Activated naive CD4-positive, alpha-beta T cell treated with anti-CD3 and anti-CD28 coated beads, Interleukin-2, amount 10 ng/mL, durations not matched to agents 7 days and 5 days (primary cell): Measurements from ENCODE around the gene CDSN.
"Not testable (repeated sequence)": the region's sequence is repeated elsewhere in the genome, so short reads cannot be mapped to it uniquely, and the experiment has no call there.

Source experiments
- CTCF ChIA-PET: fragments of 350-600 bp; sonication (Branson Sonifier 250); formaldehyde crosslinking; loops from one replicate; lab custom pipeline; 2021; ENCODE audit warnings: antibody characterized with exemption; lab: Charles Lee
- DNase-seq: peaks from one replicate; pipeline ENCODE4 v3.0.0-alpha.2; 2020
- H3K27ac Mint-ChIP-seq: one replicate; pipeline ENCODE4 v1.8.0; 2021; ENCODE audit warnings: mild to moderate bottlenecking, moderate library complexity, mixed read lengths
- H3K27me3 Mint-ChIP-seq: one replicate; pipeline ENCODE4 v1.8.0; 2021; ENCODE audit warnings: mild to moderate bottlenecking, mixed read lengths
- H3K36me3 Mint-ChIP-seq: one replicate; pipeline ENCODE4 v1.8.0; 2021; ENCODE audit warnings: mixed read lengths
- H3K4me1 Mint-ChIP-seq: one replicate; pipeline ENCODE4 v1.8.0; 2021; ENCODE audit warnings: mixed read lengths
- H3K4me3 Mint-ChIP-seq: one replicate; pipeline ENCODE4 v1.8.0; 2021; ENCODE audit warnings: mild to moderate bottlenecking, moderate library complexity, mixed read lengths
- H3K9me3 Mint-ChIP-seq: one replicate; pipeline ENCODE4 v1.8.0; 2021; ENCODE audit warnings: mixed read lengths

Gene CDSN

GRCh38 chr6:31079656-31080261 is 40.5 kb downstream of the CDSN start:
- Mint-ChIP-seq H3K9me3 (no peaks in the 10 kb centered on the region), H3K27me3 (peaks cover 52% of the 10 kb centered on the region), H3K4me3 (no peak overlapping the region), H3K27ac (no peak overlapping the region), H3K36me3 (no peaks in the 10 kb centered on the region), H3K4me1 (peaks cover 8% of the 10 kb centered on the region)
- CTCF ChIA-PET, result interaction anchor here (0.7 to 11.7 kb wide), 37 partner anchors 8 to 595 kb away, joined by 3 to 202 read pairs (median 4); partner anchors contain the start of genes GTF2H4, MUCL3 and VARS2
- peak; percentile 82 for DNase-seq

GRCh38 chr6:31076611-31077010 is 43.6 kb downstream of the CDSN start:
- H3K9me3 Mint-ChIP-seq, result no peaks in the 10 kb centered on the region
- H3K36me3 Mint-ChIP-seq, result no peaks in the 10 kb centered on the region
- CTCF ChIA-PET, result interaction anchor here (1.7 to 11.7 kb wide), 2 partner anchors 10 to 160 kb away, joined by 6 to 202 read pairs; partner anchors contain the start of gene VARS2
- no peak overlapping the region for H3K4me3 Mint-ChIP-seq
- peaks cover 8% of the 10 kb centered on the region for H3K4me1 Mint-ChIP-seq
- no peak overlapping the region for H3K27ac Mint-ChIP-seq
- DNase-seq, result no peak
- H3K27me3 Mint-ChIP-seq, result peaks cover 35% of the 10 kb centered on the region

GRCh38 chr6:31075528-31075927 is 44.7 kb downstream of the CDSN start:
- DNase-seq, result no peak
- peaks cover 8% of the 10 kb centered on the region for H3K4me1 Mint-ChIP-seq
- H3K9me3 Mint-ChIP-seq, result no peaks in the 10 kb centered on the region
- CTCF ChIA-PET, result no interaction called here
- H3K36me3 Mint-ChIP-seq, result no peaks in the 10 kb centered on the region
- peaks cover 29% of the 10 kb centered on the region for H3K27me3 Mint-ChIP-seq
- no peak overlapping the region for H3K27ac Mint-ChIP-seq
- no peak overlapping the region for H3K4me3 Mint-ChIP-seq

- H3K36me3 Mint-ChIP-seq, result no peaks in the 10 kb centered on the region
- H3K9me3 Mint-ChIP-seq, result no peaks in the 10 kb centered on the region
- peaks cover 19% of the 10 kb centered on the region for H3K27me3 Mint-ChIP-seq
- CTCF ChIA-PET, result interaction anchor here (1.0 to 1.6 kb wide), 2 partner anchors 10 to 145 kb away, joined by 3 read pairs; no protein-coding TSS in a partner anchor
- H3K4me3 Mint-ChIP-seq, result no peak overlapping the region
- DNase-seq, result no peak
- H3K4me1 Mint-ChIP-seq, result peaks cover 3% of the 10 kb centered on the region
- no peak overlapping the region for H3K27ac Mint-ChIP-seq
Measured at GRCh38 chr6:31074401-31074800, 45.8 kb downstream of the CDSN start.

- no peaks in the 10 kb centered on the region for H3K4me1 Mint-ChIP-seq
- DNase-seq, result no peak
- no peaks in the 10 kb centered on the region for H3K36me3 Mint-ChIP-seq
- no peak overlapping the region for H3K4me3 Mint-ChIP-seq
- H3K27me3 Mint-ChIP-seq, result peaks cover 7% of the 10 kb centered on the region
- no peaks in the 10 kb centered on the region for H3K9me3 Mint-ChIP-seq
- H3K27ac Mint-ChIP-seq, result no peak overlapping the region
- CTCF ChIA-PET, result interaction anchor here (0.6 to 3.6 kb wide), 14 partner anchors 8 to 340 kb away, joined by 3 to 46 read pairs (median 5); partner anchors contain the start of gene VARS2
Measured at GRCh38 chr6:31070711-31071197, 49.5 kb downstream of the CDSN start.

GRCh38 chr6:31068669-31069340 is 51.4 kb downstream of the CDSN start:
- Mint-ChIP-seq H3K27ac (no peak overlapping the region), H3K9me3 (no peaks in the 10 kb centered on the region), H3K36me3 (no peaks in the 10 kb centered on the region), H3K4me1 (no peaks in the 10 kb centered on the region), H3K4me3 (no peak overlapping the region), H3K27me3 (peaks cover 7% of the 10 kb centered on the region)
- CTCF ChIA-PET, result interaction anchor here (0.7 to 3.6 kb wide), 13 partner anchors 9 to 240 kb away, joined by 3 to 46 read pairs (median 4); partner anchors contain the start of gene VARS2
- peak; percentile 78 for DNase-seq

- H3K4me1 Mint-ChIP-seq, H3K36me3 Mint-ChIP-seq, H3K27ac Mint-ChIP-seq: not testable (repeated sequence)
Measured at GRCh38 chr6:31067891-31068668, 52.2 kb downstream of the CDSN start.

GRCh38 chr6:31067028-31067427 is 53.2 kb downstream of the CDSN start:
- DNase-seq, H3K27ac Mint-ChIP-seq, H3K9me3 Mint-ChIP-seq, H3K4me3 Mint-ChIP-seq, H3K4me1 Mint-ChIP-seq, H3K36me3 Mint-ChIP-seq, CTCF ChIA-PET: not testable (repeated sequence)
- peaks cover 18% of the 10 kb centered on the region for H3K27me3 Mint-ChIP-seq

More at GRCh38 chr6:31067891-31068668, 52.2 kb downstream of the CDSN start:
- CTCF ChIA-PET, result interaction anchor here (1.0 to 3.6 kb wide), 6 partner anchors 8 to 239 kb away, joined by 3 to 46 read pairs (median 11); partner anchors contain the start of gene VARS2
- not testable (repeated sequence) for H3K4me3 Mint-ChIP-seq, H3K9me3 Mint-ChIP-seq, DNase-seq
- H3K27me3 Mint-ChIP-seq, result peaks cover 10% of the 10 kb centered on the region

- CTCF ChIA-PET, result no interaction called here
- no peak overlapping the region for H3K27ac Mint-ChIP-seq
- H3K9me3 Mint-ChIP-seq, result no peaks in the 10 kb centered on the region
- H3K36me3 Mint-ChIP-seq, result no peaks in the 10 kb centered on the region
- H3K4me1 Mint-ChIP-seq, result no peaks in the 10 kb centered on the region
- peaks cover 22% of the 10 kb centered on the region for H3K27me3 Mint-ChIP-seq
- no peak for DNase-seq
- no peak overlapping the region for H3K4me3 Mint-ChIP-seq
Measured at GRCh38 chr6:31065556-31065955, 54.7 kb downstream of the CDSN start.
